HG03064 (cell line): ENCODE measurements around the gene TNS1.

Source experiments
- ATAC-seq: cut with Tn5 transposase; IDR thresholded peaks from one replicate; pipeline ENCODE4 v1.9.1; 2021; ENCODE audit warnings: low read depth; ENCODE audit not compliant: unreplicated experiment

Gene TNS1

DNA sequence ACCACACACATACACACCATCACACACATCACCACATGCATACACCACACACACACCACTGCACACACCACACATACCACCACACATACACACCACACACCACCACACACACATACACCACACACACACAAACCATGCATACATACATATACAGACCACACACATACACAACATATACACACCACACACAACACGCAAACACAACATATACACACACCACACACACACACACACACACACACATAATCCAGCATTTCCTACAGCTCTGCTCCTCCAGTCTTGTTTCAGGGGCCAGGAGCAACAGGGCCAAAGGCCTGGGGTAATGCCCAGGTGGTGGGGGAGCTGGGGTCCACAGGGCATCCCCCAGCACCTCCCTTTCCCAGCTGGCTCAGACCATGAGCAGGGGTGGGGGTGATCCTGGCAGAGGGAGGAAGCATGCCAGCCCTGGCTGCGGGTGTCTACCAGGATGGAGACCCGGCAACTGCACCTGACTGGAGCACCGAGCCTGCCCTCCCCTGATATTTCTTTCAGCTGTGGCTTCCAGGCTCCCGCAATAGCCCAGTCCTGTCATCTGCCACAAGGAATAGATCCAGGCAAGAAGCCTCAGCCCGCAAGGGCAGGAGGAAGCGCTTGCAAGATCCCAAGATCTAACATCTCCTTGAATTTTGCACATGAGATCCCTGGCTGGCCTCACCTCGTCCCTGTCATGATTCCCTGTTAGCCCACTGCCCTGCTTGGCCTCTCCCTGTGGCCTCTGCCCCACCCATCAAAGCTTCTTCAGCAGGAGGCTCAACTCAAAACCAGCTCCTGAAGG lies 196.9 kb downstream of the TNS1 start:
- ATAC-seq, result no peak

DNA sequence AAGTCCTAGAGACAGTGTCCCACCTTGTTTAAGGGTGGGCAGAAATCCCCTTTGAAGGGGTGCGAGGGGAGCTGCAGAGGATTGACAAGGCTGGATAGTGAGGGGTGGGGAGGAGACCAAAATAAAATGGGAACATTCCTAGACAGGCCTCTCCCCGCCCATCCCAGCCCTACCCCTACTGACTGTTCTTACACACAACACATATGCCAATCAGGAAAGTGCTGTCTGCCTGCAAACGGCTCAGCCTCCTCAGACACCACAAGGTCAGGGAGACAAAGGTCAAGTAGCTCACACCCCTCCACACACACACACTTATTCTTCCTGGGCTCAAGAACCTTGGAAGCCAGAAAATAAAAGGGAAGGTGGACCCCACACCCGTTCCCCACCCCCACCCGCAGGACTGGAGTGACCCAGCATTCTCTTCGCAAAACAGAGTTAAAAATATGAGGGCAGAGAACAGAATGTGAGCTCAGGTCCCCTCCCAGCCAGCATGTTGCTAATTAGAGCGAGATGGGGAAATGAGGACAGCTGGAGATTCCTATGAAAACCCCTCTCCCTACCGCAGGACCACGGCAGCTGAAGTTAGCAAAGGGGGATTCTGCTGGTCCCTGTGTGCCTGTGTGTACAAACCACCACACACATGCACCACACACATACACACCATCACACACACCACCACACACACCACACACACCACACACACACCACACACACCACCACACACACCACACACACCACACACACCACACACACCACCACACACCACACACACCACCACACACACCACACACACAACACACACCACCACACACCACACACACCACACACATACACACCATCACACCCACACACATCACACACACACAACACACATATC lies 197.8 kb downstream of the TNS1 start:
- no peak for ATAC-seq

DNA sequence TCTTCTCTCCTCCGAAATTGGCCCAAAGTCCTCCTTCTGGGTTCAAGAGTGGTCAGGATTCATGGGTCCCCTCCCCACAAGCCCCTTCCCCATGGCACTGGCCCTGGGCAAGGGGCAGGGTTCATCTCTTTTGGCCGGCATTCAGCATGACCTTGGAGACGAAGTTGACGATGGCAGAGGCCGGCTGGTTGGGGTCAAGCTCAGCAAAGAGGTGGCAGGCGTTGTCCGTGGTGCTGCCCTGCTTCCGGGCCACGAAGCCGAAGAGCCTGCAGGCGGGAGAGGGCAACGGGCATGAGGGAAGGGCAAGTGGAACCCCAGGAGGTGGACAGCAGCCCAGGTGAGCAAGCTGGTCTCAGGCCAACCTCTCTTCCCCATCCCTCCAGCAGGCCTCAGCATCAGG lies 198.5 kb downstream of the TNS1 start:
- no peak for ATAC-seq

DNA sequence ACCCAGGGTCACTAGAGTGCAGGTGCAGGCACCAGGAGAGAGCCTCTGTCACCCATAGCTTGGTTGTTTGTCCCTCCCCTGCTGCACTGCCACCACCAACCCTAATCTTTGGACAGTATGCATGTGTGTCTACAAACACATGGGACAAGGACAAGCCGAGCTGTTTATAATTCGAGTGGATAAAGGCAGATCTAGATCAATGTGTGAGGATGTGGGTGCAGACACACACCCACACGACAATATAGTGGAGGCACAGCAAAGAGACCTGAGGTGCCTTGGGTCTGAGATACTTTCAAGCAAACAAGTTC lies 199.2 kb downstream of the TNS1 start:
- no peak for ATAC-seq

DNA sequence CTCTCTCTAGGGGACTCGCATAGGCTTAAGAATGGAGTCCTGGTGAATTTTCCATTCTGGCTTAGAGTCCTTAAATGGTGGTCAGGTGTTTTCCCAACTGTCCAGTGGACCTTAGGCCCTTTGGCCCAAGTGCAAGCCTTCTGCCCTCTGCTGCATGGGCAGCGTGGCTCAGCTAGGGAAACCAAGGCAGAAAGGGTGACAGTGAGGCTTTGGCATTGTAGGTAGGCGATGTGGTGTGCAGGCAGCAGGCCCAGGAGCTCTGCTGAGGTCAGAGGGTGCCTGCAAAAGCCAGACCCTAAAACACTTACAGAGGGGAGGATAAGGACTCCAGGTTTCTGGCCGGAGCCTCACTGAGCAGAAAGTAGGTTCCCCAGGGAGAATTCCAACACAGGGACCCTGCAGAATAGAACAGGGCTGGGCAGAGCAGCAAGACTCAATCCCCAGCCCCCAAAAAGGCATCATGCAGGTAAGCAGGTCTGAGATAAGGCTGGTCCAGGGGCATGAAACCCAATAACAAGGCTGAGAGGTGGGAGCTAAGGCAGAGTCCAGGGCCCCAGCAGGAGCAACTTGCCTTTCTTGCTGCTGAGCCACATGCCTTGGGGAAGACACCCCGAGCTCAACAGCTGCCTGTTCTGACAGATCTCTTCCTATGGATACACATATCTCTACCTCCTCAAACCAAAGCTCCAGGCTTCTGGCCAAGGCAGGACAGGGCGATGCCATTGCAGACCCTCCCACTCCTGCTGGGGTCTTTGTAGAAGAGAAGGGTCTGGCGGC lies 199.7 kb downstream of the TNS1 start:
- ATAC-seq, result no peak

DNA sequence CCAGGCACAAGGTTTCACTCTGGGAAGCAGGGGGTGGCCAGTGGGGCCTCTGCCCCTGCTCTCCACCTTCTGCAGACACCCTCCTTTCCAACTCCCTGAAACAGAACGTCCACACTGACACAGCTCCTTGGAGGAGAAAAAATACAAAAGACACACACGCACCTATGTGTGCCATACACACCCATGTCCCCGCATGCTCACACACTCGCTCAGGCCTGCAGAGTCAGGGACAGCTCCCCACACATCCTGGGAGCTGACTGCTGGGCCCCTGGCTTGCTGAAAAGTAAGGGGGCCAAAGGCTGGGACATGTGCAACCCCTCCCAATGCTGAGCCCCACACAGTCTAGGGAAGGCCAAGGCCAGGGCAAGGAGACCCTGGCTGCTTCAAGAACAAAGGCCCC lies 200.5 kb downstream of the TNS1 start:
- no peak for ATAC-seq

DNA sequence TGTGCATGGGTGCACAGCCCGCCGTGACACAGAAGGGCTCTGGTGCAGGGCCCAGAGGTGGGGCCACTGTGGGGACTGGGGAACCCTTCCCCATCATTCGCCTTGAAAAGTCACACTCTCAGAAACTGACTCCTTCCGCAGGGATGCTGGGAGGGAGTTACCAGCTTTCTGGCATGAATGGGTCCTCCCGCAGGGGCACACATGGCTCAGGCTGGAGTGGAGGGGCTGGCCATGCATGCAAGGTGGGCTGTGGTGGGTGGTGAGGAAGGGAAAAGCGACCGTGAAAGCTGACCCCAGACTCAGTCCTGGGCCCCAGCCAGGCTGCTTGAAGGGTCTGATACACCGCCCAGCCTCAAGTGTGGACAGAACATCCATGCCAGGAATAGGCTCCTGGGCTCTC lies 201.1 kb downstream of the TNS1 start:
- no peak for ATAC-seq

DNA sequence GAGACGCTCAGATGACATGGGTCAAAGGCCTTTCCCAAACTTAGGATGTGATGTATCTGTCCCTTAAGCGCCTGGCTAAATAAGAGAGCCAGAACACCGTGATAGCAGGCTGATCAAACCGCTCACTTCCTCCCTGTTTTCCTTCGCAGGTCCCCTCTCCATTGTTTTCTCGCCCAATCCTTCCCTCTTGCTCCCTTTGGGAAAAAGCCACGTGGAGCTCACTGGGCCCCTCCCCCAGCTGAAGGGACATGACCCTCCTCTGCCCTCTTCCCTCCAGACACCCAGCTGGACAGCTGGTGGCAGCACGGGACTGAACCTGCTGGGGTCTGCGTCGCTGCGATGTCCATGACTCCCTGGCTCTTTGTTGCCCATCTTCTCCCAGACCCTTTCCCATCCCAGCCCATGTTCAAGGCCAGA lies 201.7 kb downstream of the TNS1 start:
- no peak for ATAC-seq

DNA sequence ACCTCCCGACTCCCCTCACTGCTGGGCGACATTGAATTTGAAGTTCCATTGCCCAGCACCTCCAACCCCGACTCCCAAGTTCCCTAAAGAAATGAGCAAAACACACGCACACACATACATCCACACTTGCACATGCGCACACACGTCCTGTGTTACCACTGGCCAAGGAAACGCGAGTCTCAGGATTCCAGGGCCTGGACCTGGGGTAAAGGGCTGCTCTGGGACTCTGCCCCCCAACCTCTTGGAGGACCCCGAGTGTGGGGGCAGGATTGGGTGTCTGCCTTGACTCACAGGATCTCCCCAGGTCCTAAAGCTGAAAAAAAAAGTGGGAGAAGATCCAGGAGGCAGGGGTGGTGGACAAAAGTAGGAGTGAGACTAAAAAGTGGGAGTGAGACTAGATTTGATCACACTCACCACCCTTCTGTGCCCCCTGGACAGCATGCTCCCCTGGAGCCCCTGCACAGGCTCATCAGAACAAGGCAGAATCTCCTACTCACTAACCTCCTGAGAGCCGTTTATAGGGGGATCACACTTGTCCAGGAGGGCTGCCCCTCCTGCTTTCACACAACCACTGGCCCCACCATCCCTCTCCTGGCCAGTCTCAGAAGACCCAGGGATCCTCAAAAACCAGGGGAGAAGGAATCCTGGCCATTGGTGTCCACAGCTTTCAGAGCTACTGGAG lies 202.2 kb downstream of the TNS1 start:
- ATAC-seq, result no peak

DNA sequence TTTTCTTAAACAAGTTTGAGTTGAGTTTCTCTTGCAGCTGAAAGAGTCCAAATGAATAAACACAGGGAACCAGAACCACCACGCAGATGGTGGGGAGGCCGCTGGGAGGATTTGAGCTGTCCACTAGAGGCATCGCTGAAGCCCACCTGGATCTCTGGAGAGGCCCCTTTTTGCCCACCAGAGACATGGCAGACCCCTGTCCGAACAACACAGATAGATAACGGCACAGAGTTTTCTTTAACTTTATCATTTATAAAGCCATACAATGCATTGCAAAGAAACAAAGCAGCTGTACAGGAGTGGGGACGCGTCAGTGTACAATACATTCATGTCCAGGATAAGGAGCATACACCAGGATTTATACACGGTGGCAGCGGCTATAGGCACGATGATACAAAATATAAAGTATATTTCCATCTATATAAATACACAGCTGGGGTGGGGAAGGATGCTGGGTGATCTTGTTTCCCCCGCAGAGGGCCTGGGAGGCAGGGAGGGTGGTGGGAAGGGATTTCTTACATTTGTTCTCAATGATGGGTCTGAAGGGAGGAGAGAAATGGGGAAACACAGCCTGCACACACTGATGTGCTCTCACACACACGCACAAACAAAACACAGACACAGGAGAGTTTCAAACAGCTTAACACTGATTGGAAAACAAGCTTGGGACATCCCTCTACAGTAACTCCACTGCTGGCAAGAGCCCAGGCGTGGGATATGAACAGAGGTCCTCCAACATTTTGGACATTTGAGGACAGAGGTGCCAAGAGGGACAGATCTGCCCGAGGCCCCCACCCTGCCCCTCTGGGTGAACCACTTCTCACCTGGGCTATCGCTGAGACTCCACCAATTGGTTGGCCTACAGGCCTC lies 203.0 kb downstream of the TNS1 start:
- no peak for ATAC-seq

DNA sequence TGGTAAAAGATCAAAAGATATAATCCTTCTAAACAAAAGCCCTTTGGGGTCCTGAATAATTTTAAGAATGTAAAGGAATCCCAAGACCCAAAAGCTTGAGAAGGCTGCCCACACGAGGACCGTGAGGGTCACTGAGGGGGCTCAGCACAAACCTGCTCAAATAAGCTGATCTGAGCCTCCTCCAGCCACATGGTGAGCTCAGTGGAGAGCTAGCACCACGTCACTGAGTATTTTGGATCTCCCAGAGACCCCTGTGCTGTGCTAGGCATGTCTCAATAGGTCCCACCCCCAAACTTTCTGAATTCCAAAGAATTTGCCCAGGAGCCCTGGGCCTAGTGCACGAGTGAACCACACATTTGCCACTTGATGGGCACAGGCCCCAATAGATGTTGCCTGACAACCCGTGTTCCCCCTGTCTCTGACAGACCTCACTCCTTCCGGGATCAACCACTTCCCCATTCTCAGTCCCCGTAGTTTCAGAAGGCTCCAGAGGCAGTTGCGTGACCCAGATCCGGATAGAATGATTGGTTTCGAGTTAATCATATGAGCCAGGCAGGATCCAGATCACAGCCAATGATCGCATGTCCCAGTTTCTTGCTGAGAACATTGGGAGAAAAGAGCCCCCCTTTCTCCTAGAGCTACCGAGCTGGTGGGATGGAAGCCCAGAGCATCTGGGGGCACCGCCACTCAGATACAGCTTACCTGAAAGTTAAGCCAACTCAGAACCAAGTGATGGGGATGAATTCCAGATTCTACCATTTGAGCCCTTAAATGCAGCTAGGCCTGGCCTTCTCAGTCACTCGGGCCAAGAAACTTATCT lies 203.8 kb downstream of the TNS1 start:
- no peak for ATAC-seq

DNA sequence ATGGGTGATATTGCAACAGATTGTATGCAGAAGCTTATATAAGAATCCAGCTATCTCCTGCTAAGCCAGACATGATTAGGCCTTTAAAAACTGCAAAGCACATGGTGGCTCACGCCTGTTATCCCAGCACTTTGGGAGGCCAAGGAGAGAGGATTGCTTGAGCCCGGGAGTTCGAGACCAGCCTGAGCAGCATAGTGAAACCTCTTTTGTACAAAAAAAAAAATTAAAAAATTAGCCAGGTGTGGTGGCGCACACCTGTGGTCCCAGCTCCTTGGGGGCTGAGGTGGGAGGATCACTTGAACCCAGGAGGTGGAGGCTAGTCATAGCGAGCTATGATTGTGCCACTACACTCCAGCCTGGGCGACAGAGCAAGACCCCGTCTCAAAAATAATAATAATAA lies 204.6 kb downstream of the TNS1 start:
- no peak for ATAC-seq

DNA sequence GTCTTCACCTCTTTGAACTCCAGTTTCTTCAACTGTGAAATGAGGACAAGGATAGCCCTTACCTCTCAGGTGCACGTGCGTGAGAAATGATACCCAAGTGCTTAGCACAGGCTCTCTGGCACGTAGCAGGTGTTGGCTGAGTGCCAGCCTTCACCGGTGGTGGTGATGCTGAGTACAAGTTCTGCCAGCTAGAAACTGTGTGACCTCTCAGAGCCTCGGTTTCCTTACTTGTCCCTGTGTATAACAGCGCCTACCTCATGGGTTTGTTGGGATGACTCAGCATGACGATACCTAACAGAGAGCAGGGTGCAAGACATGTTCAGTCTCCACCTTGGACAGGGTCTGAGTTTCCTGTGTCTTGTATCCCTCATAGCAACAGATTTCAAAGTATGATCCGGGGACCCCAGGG lies 205.1 kb downstream of the TNS1 start:
- ATAC-seq, result no peak

DNA sequence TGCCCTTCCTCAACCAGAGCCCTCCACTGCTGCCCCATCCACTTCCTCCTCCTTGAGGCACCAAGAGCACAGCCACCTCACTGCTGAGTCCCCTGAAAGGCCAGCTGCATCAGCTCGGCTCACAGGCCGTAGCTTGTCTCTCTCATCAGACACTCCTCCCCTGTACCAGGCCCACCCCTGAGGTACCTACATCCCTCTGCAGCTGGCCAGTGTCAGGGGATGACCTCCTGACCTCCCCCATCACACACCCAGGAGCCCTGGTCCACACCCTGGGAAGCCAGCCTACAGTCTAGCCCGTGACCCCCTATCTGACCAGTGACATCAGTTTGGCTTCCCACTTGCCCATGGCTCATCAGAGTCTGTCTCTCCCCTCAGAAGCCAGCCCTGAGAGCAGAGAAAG lies 205.6 kb downstream of the TNS1 start:
- ATAC-seq, result no peak

DNA sequence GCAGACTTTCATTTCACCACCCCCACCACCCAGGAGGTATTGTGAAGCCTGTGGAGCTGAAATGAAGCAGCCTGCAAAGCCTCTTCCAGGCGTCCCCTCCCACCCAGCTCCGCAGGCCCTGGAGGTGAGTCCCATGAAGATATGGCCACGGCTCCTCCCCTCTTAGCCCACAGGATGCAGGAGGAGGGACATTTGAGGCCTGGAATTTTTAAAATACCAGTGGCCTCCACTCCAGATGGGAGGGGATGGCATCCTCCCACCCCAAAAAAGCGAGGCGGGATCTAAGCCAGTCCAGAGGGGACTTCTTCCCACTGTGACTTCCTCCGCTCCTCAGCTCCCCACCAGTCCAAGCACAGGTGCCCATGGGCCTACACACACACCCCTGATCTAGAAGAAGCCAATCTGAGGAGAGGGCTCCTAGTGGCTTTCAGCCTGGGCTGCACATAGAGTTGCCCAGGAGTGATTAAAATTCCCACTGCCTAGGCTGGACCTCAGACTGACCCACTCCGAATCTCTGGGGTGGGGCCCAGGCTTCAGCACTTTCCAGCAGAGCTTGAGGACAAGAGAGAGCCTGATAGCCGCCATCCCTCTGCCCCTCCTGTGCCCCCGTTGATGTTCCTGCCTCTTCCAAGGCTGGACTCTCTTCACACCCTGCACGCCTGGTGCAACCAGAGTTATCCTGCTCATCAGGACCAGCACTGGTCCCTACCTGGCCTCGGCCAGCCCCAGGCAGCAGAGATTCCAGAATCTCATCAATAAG lies 206.9 kb downstream of the TNS1 start:
- ATAC-seq, result no peak

DNA sequence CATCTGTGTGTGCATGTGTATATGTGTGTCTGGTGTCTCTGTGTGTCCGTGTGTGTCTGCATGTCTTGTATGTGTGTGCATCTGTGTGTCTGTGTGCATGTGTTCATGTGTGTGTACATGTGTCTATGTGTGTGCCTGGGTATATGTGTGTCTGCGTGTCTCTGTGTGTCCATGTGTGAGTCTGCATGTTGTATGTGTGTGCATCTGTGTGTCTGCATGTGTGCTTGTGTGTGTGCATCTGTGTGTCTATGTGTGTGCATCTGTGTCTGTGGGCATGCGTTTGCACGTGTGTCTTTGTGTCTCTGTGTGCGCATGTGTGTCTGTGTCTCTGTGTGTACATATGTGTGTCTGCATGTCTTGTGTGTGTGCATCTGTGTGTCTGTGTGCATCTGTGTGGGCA lies 207.7 kb downstream of the TNS1 start:
- ATAC-seq, result no peak

DNA sequence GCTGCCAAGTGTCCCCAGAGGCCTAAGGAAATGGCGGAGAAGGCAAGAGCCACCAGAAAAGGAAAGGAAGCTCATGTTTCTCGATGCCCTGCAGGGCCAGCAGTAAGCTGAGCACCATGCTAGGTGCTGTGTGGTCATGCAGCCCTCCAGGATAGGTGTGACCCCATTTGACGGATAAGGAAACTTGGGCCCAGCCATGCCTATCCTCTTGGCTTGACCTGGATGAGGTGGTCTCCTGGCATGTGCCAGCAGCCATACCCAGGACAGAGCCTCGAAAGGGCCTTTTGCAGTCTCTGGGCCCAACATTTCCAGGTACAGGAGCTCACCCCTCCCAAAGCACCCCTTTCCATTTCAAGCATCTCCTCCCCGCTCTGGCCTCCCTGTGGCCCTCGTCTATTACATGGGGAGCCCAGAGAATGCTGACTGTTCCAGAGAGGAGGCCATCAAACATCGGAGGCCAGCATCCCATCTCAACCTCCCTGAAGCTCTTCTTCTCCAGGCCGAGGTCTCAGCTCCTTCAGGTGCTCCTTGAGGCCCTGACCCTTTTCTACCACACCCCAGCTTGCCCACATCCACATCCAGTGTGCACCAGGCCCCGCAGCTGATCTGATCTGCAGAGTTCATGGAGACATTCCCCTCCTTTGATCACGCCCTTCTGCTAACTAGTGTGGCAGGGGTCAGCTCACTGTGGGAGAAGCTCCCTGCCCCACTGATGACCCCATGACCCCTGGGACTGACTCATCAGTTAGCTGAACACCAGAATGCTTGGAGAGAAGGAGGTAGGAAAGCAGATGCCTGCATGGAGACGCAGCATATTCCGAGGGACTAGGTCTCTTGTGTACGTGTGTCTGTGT lies 208.4 kb downstream of the TNS1 start:
- ATAC-seq, result no peak
